DOHH2 (cell line): ENCODE measurements around the gene SRSF1.

Experiments used
- H3F3A ChIP-seq: fragments of 200-600 bp; sonication (generic), shearing (Covaris generic); 2 replicates; pipeline ENCODE4 v1.6.0; 2016; ENCODE audit warnings: antibody characterized with exemption, mild to moderate bottlenecking; ENCODE audit not compliant: control insufficient read depth, insufficient read depth
- H3K27ac ChIP-seq: fragments of 200-600 bp; sonication (generic); 2 replicates; pipeline ENCODE4 v1.5.1; 2014; ENCODE audit warnings: low read depth, mild to moderate bottlenecking, low read length, moderate library complexity
- H3K27me3 ChIP-seq: fragments of 200-600 bp; sonication (generic); 2 replicates; pipeline ENCODE4 v1.6.1; 2014; ENCODE audit warnings: mild to moderate bottlenecking, low read length, mixed read lengths; ENCODE audit not compliant: control insufficient read depth
- H3K36me3 ChIP-seq: fragments of 200-600 bp; sonication (generic); 2 replicates; pipeline ENCODE4 v1.6.1; 2014; ENCODE audit warnings: mild to moderate bottlenecking, low read length, moderate library complexity, mixed read lengths; ENCODE audit not compliant: control insufficient read depth
- H3K4me1 ChIP-seq: fragments of 200-600 bp; sonication (generic); 2 replicates; pipeline ENCODE4 v1.6.1; 2014; ENCODE audit warnings: mild to moderate bottlenecking, low read length, mixed read lengths; ENCODE audit not compliant: control insufficient read depth
- H3K4me2 ChIP-seq: fragments of 200-600 bp; sonication (generic); 2 replicates; pipeline ENCODE4 v1.6.0; 2014; ENCODE audit warnings: mild to moderate bottlenecking, low read length, moderate library complexity
- H3K4me3 ChIP-seq: fragments of 200-600 bp; sonication (generic); 2 replicates; pipeline ENCODE4 v1.5.1; 2014; ENCODE audit warnings: mild to moderate bottlenecking, low read length, mixed read lengths
- H3K79me2 ChIP-seq: fragments of 200-600 bp; sonication (generic); 2 replicates; pipeline ENCODE4 v1.6.1; 2014; ENCODE audit warnings: mild to moderate bottlenecking, low read length, mixed read lengths; ENCODE audit not compliant: control insufficient read depth
- H3K9me2 ChIP-seq: fragments of 200-600 bp; sonication (generic); replicated peaks from 2 replicates; pipeline ENCODE4 v1.6.1; 2014; ENCODE audit warnings: mild to moderate bottlenecking, low read length, mixed read lengths; ENCODE audit not compliant: control insufficient read depth
- H3K9me3 ChIP-seq: fragments of 200-600 bp; sonication (generic); 2 replicates; pipeline ENCODE4 v1.6.1; 2014; ENCODE audit warnings: antibody characterized with exemption, low read length, mixed read lengths; ENCODE audit not compliant: control insufficient read depth, insufficient read depth
- H4K20me1 ChIP-seq: fragments of 200-600 bp; sonication (generic); 2 replicates; pipeline ENCODE4 v1.6.0; 2014; ENCODE audit warnings: low read depth, mild to moderate bottlenecking, antibody characterized with exemption, low read length, moderate library complexity; ENCODE audit not compliant: control insufficient read depth, insufficient read depth
- EZH2phosphoT487 ChIP-seq: fragments of 200-600 bp; sonication (generic); IDR thresholded peaks from 2 replicates; pipeline ENCODE4 v1.6.1; 2017; ENCODE audit warnings: borderline replicate concordance, mild to moderate bottlenecking, antibody characterized with exemption, low read length, moderate library complexity, mixed read lengths
- TF ChIP-seq, protein P1 (sequence below): fragments of 200-600 bp; sonication (generic); IDR thresholded peaks from one replicate; pipeline ENCODE4 v1.5.1; 2014; ENCODE audit warnings: antibody characterized with exemption, mild to moderate bottlenecking, low read depth, low read length; ENCODE audit not compliant: poor library complexity, severe bottlenecking

SRSF1 gene

DNA sequence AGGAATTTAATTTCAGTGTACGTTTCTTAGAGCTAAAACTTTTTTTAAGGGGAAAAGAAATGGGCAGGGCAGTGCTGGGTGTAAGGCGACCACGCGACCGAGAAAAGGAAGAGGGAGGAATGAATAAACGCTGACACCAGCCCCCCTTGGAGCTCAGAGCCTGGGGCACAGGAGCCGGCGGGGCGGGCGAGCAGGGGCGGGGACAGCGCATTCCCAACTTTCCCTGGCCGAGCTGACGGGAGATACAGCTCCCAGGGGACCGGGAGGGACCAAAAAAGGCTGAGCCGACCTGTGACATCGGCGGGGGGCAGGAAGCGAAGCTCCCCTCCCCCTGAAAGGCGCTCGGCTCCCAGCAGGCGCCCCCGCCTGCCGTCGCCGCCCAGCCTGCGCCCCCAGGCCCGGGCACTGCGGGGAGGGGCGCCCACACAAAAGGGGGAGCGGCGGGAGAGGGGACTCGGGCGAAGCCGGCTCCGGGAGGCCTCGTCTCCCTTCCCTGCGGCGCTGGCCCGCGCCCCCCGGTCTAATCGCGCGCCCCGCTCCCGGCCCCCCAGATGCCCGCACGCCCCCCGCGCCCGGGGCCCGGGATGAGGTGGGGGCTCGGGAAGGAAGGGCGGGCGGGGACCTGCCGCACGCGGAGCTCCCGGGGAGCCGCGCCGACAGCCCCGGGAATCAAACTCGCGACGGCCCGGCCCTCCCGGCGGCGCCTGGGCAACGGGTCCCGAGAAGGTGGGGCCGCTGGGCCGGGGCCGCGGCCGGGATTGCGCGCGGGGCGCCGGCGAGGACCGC lies 52.5 kb downstream of the SRSF1 start:
- Histone ChIP-seq H3K4me3 (peak overlapping the region; percentile 51), H3K36me3 (no peaks in the 10 kb centered on the region), H3K4me1 (peaks cover 39% of the 10 kb centered on the region), H3K4me2 (peak overlapping the region; percentile 61), H3F3A (peaks cover 2% of the 10 kb centered on the region; the same call in 1 of the 2 replicates), H3K27me3 (peaks cover 51% of the 10 kb centered on the region), H3K27ac (no peak overlapping the region), H4K20me1 (no peaks in the 10 kb centered on the region), H3K79me2 (no peaks in the 10 kb centered on the region), H3K9me2 (no peaks in the 10 kb centered on the region), H3K9me3 (no peaks in the 10 kb centered on the region)
- TF ChIP-seq, protein P1, sequence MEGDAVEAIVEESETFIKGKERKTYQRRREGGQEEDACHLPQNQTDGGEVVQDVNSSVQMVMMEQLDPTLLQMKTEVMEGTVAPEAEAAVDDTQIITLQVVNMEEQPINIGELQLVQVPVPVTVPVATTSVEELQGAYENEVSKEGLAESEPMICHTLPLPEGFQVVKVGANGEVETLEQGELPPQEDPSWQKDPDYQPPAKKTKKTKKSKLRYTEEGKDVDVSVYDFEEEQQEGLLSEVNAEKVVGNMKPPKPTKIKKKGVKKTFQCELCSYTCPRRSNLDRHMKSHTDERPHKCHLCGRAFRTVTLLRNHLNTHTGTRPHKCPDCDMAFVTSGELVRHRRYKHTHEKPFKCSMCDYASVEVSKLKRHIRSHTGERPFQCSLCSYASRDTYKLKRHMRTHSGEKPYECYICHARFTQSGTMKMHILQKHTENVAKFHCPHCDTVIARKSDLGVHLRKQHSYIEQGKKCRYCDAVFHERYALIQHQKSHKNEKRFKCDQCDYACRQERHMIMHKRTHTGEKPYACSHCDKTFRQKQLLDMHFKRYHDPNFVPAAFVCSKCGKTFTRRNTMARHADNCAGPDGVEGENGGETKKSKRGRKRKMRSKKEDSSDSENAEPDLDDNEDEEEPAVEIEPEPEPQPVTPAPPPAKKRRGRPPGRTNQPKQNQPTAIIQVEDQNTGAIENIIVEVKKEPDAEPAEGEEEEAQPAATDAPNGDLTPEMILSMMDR = no peak
- TF ChIP-seq EZH2phosphoT487 = peak; percentile 94; the same call in 1 of the 2 replicates

DNA sequence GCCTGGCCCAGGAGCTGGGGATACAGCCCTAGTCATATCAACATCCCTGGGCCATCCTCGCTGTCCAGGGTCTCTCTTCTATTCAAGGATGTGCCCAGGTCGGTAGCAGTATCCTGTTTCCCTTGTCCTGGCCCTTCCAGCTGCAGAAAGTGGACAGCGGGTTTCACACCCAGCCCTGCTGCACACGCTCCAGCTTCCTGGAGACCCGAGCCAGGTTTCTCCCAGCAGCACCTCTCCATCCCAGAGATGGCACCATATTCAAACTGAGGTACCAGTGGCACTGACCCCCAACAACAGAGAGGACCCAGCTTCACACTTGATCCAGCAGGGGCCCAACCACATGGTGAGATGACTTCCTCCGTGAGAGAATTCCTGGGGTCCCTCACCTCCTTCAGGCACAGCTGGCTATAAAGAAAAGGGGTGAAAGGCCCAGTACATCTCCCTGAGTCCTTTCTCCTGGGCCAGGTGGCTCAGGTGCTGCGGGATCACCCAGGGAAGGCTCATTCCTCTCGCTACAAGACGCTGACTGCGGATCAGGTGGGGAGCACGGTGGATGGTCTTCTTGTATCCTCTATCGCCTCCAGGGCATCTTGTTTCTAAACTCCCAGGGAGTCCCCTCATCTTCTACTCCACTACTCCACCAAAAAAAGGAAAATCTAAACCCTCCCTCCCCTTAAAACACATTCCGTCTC lies 53.2 kb downstream of the SRSF1 start:
- Histone ChIP-seq H3K27ac (no peak overlapping the region), H3K27me3 (peaks cover 47% of the 10 kb centered on the region), H4K20me1 (no peaks in the 10 kb centered on the region), H3F3A (peaks cover 2% of the 10 kb centered on the region; the same call in 1 of the 2 replicates), H3K79me2 (no peaks in the 10 kb centered on the region), H3K4me3 (no peak overlapping the region), H3K9me2 (no peaks in the 10 kb centered on the region), H3K9me3 (no peaks in the 10 kb centered on the region), H3K4me2 (no peak overlapping the region), H3K4me1 (peaks cover 40% of the 10 kb centered on the region), H3K36me3 (no peaks in the 10 kb centered on the region)
- no peak for TF ChIP-seq EZH2phosphoT487
- TF ChIP-seq, protein P1 = no peak
